NCI-H1436 treated with DMSO at 0.1 percent for 48 hours (cell line): Measurements from ENCODE around the gene PAK1.

Source experiments
- DNase-seq: peaks from one replicate; lab custom pipeline; 2025; lab: John Stamatoyannopoulos, UW

PAK1 gene

DNA sequence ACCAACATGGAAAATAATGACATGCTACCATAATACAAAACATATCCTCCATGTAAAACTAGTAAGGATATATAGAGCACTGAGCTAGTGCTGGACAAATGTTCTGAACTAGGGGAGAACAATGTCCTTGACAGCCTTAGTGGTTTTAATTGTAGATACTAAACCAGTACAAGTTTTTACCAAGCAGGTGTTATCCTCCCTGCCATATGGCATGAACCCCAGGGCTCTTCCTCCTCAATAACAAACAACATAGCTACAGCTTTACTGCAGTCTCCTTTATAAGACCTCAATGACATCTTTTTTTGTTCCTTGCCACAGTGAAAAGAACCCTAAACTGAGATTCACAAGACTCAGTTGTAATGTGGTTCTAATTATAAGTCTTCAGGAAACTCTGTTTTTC lies 102.2 kb downstream of the PAK1 start:
- DNase-seq = no peak

- DNase-seq = no peak
Observed at GRCh38 chr11:77370217-77370616, 103.7 kb downstream of the PAK1 start.

- no peak for DNase-seq
Observed at GRCh38 chr11:77361184-77361583, 112.7 kb downstream of the PAK1 start.

GRCh38 chr11:77359481-77359880 lies 114.4 kb downstream of the PAK1 start:
- DNase-seq = no peak

DNA sequence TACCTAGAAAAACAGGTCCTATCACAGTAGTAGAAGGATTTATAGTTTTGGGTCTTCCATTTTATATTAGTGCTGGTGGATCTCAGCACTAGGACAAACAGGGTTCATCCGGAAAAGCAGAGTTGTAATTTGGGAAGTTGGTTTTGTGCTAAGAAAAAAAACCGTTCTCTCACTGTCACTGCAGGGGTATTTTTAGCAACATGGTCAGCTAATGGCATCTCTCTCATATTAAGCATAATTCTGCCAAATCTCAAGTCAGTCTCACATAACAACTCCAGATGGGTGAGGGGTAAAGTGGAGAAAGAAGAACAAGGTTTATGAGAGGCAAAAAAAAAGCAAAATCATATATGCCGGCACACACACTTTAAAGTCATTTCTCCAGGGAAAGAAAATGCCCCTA lies 120.8 kb downstream of the PAK1 start:
- no peak for DNase-seq

DNA sequence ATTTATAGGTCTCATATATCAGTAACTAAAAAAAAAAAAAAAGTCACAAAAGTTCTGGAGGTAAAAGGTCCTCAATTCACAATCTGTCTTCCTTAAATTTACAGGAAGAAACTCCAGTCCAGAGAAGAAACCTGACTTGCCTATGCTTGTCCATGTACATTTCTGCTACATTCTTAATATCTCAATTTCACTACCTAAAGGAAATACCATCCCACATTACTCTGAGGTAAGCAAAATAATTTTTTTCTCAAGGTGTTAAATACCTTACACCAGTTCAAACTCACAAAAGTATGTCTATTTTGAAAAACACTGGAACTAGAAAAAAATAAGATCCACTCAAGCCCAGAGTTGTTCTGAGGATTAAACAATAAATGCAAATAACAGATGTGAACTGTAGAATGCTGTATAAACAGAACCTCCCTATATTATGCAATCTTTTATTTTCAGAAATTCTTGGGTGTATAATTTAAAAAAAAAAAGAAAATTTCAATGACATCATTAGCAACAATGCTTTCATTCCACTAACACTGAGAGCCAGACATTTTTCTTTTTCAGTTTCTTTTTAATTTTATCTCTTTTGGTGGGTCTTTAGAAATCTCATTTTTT lies 122.5 kb downstream of the PAK1 start:
- no peak for DNase-seq

DNA sequence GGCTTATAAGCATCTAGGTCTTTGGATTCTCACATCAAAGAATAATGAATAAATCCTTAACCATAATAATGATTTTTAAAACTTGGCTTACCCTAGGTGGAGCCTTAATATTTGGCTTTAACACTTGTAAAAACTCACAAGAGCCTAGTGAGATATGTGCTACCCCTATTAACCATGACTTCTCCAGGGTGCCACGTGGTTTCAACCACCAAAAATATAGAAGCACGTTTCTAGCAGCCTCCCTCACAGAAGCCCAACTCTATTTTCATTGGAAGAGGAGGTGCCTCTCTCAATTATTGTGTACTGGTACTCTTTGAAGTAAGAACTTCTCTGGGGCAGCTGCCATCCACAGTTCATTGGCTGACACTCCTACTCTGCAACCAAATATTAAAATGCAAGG lies 125.9 kb downstream of the PAK1 start:
- DNase-seq = no peak

GRCh38 chr11:77346906-77347603 lies 126.8 kb downstream of the PAK1 start:
- DNase-seq = no peak

DNA sequence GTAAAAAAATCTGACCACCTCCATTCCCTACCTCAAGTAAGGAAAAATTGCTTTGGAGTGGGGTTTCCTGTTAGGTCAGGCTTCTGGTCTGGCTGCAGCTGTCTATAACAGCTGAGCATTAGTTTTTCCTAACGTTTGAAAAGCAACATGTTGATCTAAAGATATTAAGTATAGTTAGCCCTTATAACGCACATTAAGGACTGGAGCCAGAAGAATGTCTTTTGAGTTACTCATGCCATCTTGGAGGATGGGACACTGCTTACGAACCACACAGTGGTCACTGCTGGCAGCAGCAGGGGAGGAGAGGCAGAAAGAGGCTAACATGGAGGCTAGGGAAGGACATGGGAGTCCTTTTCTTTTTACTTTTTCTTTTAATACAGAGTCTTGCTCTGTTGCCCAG lies 128.3 kb downstream of the PAK1 start:
- no peak for DNase-seq

DNA sequence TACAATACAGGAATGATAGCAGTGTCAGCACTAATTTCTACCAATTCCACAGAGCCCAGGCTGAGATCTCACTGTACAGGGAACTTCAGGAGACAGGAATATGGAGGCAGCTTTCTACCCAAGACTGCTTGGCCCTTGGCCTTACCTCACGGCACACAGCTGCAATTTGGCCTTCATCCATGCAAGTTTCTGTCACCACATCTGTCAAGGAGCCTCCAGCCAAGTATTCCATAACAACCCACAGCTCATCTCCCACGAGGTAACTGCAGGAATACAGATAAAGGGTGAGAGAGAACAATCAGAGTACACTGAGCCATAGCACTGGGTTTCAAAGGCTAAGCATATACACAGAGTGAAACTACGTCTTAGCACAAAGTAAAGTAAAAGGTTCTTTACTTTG lies 133.4 kb downstream of the PAK1 start:
- no peak for DNase-seq

DNA sequence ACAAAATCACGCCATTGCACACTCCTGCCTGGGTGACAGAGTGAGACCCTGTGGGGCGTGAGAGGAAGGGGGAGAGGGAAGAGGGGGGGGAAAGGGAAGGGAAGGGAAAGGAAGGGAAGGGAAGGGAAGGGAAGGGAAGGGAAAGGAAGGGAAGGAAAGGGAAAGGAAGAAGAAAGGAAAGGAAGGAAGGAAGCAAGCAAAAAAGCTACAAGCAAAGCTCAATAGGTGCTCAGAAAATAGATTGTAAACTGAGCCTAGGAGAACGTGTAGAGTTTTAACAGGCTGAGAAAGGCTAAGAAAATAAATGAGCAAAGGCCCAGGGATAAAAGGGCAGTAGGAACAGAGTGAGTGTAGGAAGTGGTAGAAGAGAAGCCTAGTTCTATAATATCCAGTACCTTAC lies 141.6 kb downstream of the PAK1 start:
- no peak for DNase-seq

- DNase-seq = no peak
Observed at GRCh38 chr11:77325159-77325558, 148.7 kb downstream of the PAK1 start.

DNA sequence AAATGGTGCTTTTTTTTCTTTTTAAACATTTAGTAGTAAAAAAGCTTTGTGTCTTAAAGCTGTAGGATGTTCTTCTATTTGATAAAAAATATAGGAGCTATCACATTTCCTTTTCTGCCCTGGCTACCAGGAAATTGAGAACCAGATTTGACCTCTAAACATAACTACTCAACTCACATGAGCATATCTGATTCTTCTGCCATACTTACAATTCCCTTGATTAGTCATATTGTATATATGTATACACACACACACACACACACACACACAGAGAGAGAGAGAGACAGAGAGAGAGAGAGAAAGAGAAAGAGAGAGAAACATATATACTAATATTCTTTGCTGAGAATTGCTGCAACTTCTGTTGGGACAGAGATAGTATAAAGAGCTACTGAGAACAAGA lies 149.4 kb downstream of the PAK1 start:
- no peak for DNase-seq

- DNase-seq = no peak
Observed at GRCh38 chr11:77322926-77323590, 150.8 kb downstream of the PAK1 start.

DNA sequence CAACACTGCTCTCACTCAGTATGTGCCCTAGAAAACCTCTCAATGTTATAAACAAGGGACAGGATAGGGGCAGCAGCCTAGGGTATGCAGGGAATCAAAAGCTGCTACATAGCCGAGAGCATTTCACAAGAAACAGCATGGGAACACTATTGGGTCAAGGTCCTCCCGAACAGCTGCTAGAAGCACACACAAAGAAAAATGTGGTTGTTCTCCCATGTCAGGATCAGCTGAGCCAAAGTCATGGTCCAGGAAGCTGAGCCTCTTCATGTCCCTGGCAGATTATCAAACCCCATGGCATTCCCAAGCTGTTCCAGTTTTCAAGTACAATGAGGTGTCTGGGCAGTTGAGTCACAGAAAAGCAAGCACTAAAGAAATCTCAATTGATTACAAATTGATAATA lies 151.4 kb downstream of the PAK1 start:
- DNase-seq = no peak

- no peak for DNase-seq
Observed at GRCh38 chr11:77320351-77320750, 153.5 kb downstream of the PAK1 start.

- DNase-seq = no peak
Observed at GRCh38 chr11:77318600-77318999, 155.3 kb downstream of the PAK1 start.

DNA sequence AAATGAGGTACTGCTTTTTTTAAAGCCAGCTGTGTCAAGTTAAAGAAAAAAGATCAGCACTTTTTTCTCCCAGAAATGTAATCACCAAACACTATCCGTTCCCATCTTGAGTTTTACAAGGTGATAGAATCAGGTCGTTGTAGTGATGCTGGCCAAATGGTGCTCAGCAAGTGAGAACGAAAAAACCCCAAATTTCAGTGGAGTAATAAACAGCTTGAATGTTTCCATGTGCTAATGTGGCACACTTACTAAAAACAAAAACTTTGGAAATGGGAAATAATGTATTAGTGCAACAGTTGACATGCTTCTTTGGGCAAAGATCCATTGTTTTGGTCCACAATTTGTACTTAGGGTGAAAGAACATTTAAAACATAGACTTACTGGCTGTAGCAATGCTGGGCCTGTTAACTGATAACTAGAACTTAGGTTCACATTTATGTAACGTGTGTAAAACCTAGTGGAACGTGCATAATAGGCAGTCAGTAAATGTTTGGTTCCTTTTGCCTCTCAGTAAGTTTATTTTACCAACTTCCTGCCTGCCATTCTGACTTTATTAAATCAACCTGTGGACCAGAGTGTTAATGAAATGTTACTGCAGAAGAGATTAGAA lies 157.1 kb downstream of the PAK1 start:
- no peak for DNase-seq

GRCh38 chr11:77312107-77312506 lies 161.8 kb downstream of the PAK1 start:
- no peak for DNase-seq

- no peak for DNase-seq
Observed at GRCh38 chr11:77311701-77312100, 162.2 kb downstream of the PAK1 start.

DNA sequence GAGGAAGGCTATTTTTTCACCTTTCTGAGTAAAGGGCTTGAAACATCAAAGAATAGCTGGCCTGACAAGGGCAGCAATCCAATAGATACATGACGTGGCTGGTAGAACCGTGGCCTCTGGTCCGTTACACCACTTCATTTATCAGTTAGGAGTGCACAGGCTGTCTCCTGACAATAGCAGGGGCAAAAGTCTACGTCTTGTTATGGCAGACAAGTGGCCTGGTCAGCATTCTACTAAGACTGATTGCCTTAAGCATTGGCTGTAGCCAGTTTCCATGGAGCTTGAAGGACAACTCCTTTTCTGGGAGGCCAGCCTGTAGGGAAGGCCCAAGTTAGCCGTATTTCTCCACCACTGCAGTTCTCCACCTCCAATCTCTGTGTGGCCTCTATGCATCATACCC lies 163.2 kb downstream of the PAK1 start:
- no peak for DNase-seq

- no peak for DNase-seq
Observed at GRCh38 chr11:77309401-77310085, 164.4 kb downstream of the PAK1 start.

DNA sequence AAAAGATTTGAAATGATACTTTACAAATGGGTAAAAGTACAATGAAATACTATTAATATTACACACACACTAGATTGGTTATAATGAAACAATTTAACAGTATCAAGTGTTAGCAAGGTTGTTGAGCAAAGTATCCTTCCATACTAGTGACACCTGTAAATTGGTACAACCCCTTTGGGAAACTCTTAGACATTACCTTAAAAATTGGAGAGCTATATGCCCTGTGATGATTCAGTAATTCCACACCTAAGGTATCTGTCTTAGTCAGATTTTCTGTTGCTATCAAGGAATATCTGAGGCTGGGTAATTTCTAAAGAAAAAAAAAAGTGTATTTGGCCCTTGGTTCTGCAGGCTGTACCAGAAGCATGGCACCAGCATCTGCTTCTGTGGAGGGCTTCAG lies 165.1 kb downstream of the PAK1 start:
- no peak for DNase-seq
